ES-I3 (cell line): ENCODE measurements around the gene STAG3.
"Not testable (repeated sequence)": the region's sequence is repeated elsewhere in the genome, so short reads cannot be mapped to it uniquely, and the experiment has no call there.

Experiments used
- H3K36me3 ChIP-seq: 2 replicates; pipeline ENCODE4 v1.6.1; 2013; ENCODE audit warnings: mild to moderate bottlenecking, low read length, control low read depth, moderate library complexity; ENCODE audit not compliant: insufficient read depth
- H3K4me1 ChIP-seq: 2 replicates; pipeline ENCODE4 v1.6.1; 2013; ENCODE audit warnings: mild to moderate bottlenecking, control low read depth, low read length; ENCODE audit not compliant: insufficient read depth
- H3K9ac ChIP-seq: 2 replicates; pipeline ENCODE4 v1.6.1; 2013; ENCODE audit warnings: low read depth, mild to moderate bottlenecking, low read length, moderate library complexity
- H3K9me3 ChIP-seq: 2 replicates; pipeline ENCODE4 v1.6.1; 2013; ENCODE audit warnings: mild to moderate bottlenecking, low read length, moderate library complexity; ENCODE audit not compliant: control insufficient read depth, insufficient read depth

The STAG3 gene

GRCh38 chr7:100177045-100178001 lies at the start of gene STAG3, which contains the start of gene GPC2:
Gene STAG3, plus strand, starts transcription at chr7:100177918. Its CDS starts 2,639 bp downstream, at chr7:100180557.
Gene GPC2, minus strand, starts transcription at chr7:100177381. Its CDS starts 182 bp downstream, at chr7:100177199.
- H3K9ac ChIP-seq = peak within 1 kb of the TSS; percentile 93
- peaks cover 4% of the 10 kb centered on the region; the same call in 1 of the 2 replicates for H3K9me3 ChIP-seq
- no peaks in the 10 kb centered on the region for H3K36me3 ChIP-seq
- 0 out of 2 replicates have a peak, but pooled peaks cover 3% of the 10 kb centered on the region for H3K4me1 ChIP-seq

GRCh38 chr7:100128637-100128963 lies 49.1 kb upstream of the STAG3 start:
- Histone ChIP-seq H3K9me3 (no peaks in the 10 kb centered on the region), H3K9ac (no peak overlapping the region), H3K4me1 (0 out of 2 replicates have a peak, but pooled peaks cover 7% of the 10 kb centered on the region), H3K36me3 (no peaks in the 10 kb centered on the region)

- not testable (repeated sequence) for H3K36me3 ChIP-seq
Measured at GRCh38 chr7:100130220-100130607, 47.5 kb upstream of the STAG3 start.

GRCh38 chr7:100130608-100131453 lies 46.9 kb upstream of the STAG3 start:
- H3K9me3 ChIP-seq = no peaks in the 10 kb centered on the region
- no peaks in the 10 kb centered on the region for H3K36me3 ChIP-seq
- peak overlapping the region; percentile 14; the same call in 1 of the 2 replicates for H3K9ac ChIP-seq
- H3K4me1 ChIP-seq = 0 out of 2 replicates have a peak, but pooled peaks cover 7% of the 10 kb centered on the region

More at GRCh38 chr7:100130220-100130607, 47.5 kb upstream of the STAG3 start:
- not testable (repeated sequence) for H3K9ac ChIP-seq, H3K9me3 ChIP-seq, H3K4me1 ChIP-seq

GRCh38 chr7:100132126-100132525 lies 45.6 kb upstream of the STAG3 start:
- no peaks in the 10 kb centered on the region for H3K36me3 ChIP-seq
- H3K9ac ChIP-seq = no peak overlapping the region
- 0 out of 2 replicates have a peak, but pooled peaks cover 7% of the 10 kb centered on the region for H3K4me1 ChIP-seq
- H3K9me3 ChIP-seq = no peaks in the 10 kb centered on the region

GRCh38 chr7:100132697-100133151 lies 45.0 kb upstream of the STAG3 start:
- Histone ChIP-seq H3K9me3 (no peaks in the 10 kb centered on the region), H3K4me1 (0 out of 2 replicates have a peak, but pooled peaks cover 7% of the 10 kb centered on the region), H3K36me3 (no peaks in the 10 kb centered on the region), H3K9ac (no peak overlapping the region)

- H3K9ac ChIP-seq = no peak overlapping the region
Measured at GRCh38 chr7:100137851-100138760, 39.6 kb upstream of the STAG3 start.

GRCh38 chr7:100141555-100141949 lies 36.2 kb upstream of the STAG3 start:
- Histone ChIP-seq H3K36me3 (no peaks in the 10 kb centered on the region), H3K9me3 (no peaks in the 10 kb centered on the region), H3K9ac (no peak overlapping the region), H3K4me1 (no peaks in the 10 kb centered on the region)

More at GRCh38 chr7:100137851-100138760, 39.6 kb upstream of the STAG3 start:
- Histone ChIP-seq H3K36me3 (no peaks in the 10 kb centered on the region), H3K4me1 (0 out of 2 replicates have a peak, but pooled peaks cover under 1% of the 10 kb centered on the region), H3K9me3 (no peaks in the 10 kb centered on the region)

GRCh38 chr7:100142461-100142860 lies 35.3 kb upstream of the STAG3 start:
- Histone ChIP-seq H3K9me3 (no peaks in the 10 kb centered on the region), H3K4me1 (no peaks in the 10 kb centered on the region), H3K36me3 (no peaks in the 10 kb centered on the region), H3K9ac (no peak overlapping the region)

GRCh38 chr7:100146350-100146749 lies 31.4 kb upstream of the STAG3 start:
- not testable (repeated sequence) for H3K9me3 ChIP-seq, H3K9ac ChIP-seq, H3K36me3 ChIP-seq, H3K4me1 ChIP-seq

- peaks cover 2% of the 10 kb centered on the region; the same call in 1 of the 2 replicates for H3K36me3 ChIP-seq
- H3K9ac ChIP-seq = no peak overlapping the region; the same call in 1 of the 2 replicates
- no peaks in the 10 kb centered on the region for H3K4me1 ChIP-seq
- no peaks in the 10 kb centered on the region for H3K9me3 ChIP-seq
Measured at GRCh38 chr7:100147278-100147677, 30.4 kb upstream of the STAG3 start.

GRCh38 chr7:100148225-100148558 lies 29.5 kb upstream of the STAG3 start:
- H3K4me1 ChIP-seq = no peaks in the 10 kb centered on the region
- H3K9me3 ChIP-seq = no peaks in the 10 kb centered on the region
- H3K36me3 ChIP-seq = peaks cover 5% of the 10 kb centered on the region; the same call in 1 of the 2 replicates
- peak overlapping the region; percentile 44; the same call in 1 of the 2 replicates for H3K9ac ChIP-seq

- H3K36me3 ChIP-seq = peaks cover 9% of the 10 kb centered on the region
- no peaks in the 10 kb centered on the region for H3K9me3 ChIP-seq
- no peaks in the 10 kb centered on the region for H3K4me1 ChIP-seq
- peak within 1 kb of the TSS; percentile 84 for H3K9ac ChIP-seq
Measured at GRCh38 chr7:100148559-100149328, 29.0 kb upstream of the STAG3 start, which contains the start of gene LAMTOR4. Gene LAMTOR4, plus strand, starts transcription at chr7:100148918. Its CDS starts 55 bp downstream, at chr7:100148973.
